H4 (cell line): ENCODE data around the gene ASNSD1. TPM values are rescaled to one million over a fixed set of nuclear protein-coding genes. Genes with fewer than 3 reads are reported as not detected.

Source experiments
- DNase-seq: peaks from one replicate; pipeline ENCODE4 v3.0.0-alpha.2; 2015; ENCODE audit warnings: low spot score
- total RNA-seq: library from RNA; depleted of rRNA; stranded (reverse); fragments of >200 nt; shearing (Covaris generic); gene quantifications from 2 replicates; pipeline ENCODE4 v1.2.3, GENCODE V29; 2014; rRNA removed

Gene ASNSD1
- 62.1 and 69.1 TPM in 2 replicates for total RNA-seq

- peak; percentile 99 for DNase-seq
Observed at GRCh38 chr2:189661148-189661956, at the start of gene ASNSD1. Gene ASNSD1, plus strand, starts transcription at chr2:189661459. Its CDS starts 4,674 bp downstream, at chr2:189666133.

GRCh38 chr2:189613077-189613636 lies 48.1 kb upstream of the ASNSD1 start:
- peak; percentile 69 for DNase-seq

- peak; percentile 48 for DNase-seq
Observed at GRCh38 chr2:189613650-189614420, 47.4 kb upstream of the ASNSD1 start.

GRCh38 chr2:189614585-189614984 lies 46.7 kb upstream of the ASNSD1 start:
- DNase-seq: no peak

- DNase-seq: no peak
Observed at GRCh38 chr2:189618197-189618596, 43.1 kb upstream of the ASNSD1 start.

- no peak for DNase-seq
Observed at GRCh38 chr2:189621781-189622180, 39.5 kb upstream of the ASNSD1 start.

- no peak for DNase-seq
Observed at GRCh38 chr2:189623049-189623448, 38.2 kb upstream of the ASNSD1 start.

- no peak for DNase-seq
Observed at GRCh38 chr2:189624648-189625355, 36.5 kb upstream of the ASNSD1 start.

- DNase-seq: no peak
Observed at GRCh38 chr2:189625636-189626035, 35.6 kb upstream of the ASNSD1 start.

GRCh38 chr2:189627789-189628188 lies 33.5 kb upstream of the ASNSD1 start:
- no peak for DNase-seq

- DNase-seq: no peak
Observed at GRCh38 chr2:189628817-189629530, 32.3 kb upstream of the ASNSD1 start.

GRCh38 chr2:189629531-189630453 lies 31.5 kb upstream of the ASNSD1 start:
- no peak for DNase-seq

GRCh38 chr2:189631849-189632248 lies 29.4 kb upstream of the ASNSD1 start:
- no peak for DNase-seq

- no peak for DNase-seq
Observed at GRCh38 chr2:189633392-189633811, 27.9 kb upstream of the ASNSD1 start.

- DNase-seq: no peak
Observed at GRCh38 chr2:189635353-189635752, 25.9 kb upstream of the ASNSD1 start.

- no peak for DNase-seq
Observed at GRCh38 chr2:189638301-189639006, 22.8 kb upstream of the ASNSD1 start.

GRCh38 chr2:189639007-189639609 lies 22.2 kb upstream of the ASNSD1 start:
- no peak for DNase-seq

- DNase-seq: no peak
Observed at GRCh38 chr2:189641002-189641401, 20.3 kb upstream of the ASNSD1 start.

GRCh38 chr2:189641590-189641989 lies 19.7 kb upstream of the ASNSD1 start:
- no peak for DNase-seq
